ENCODE measurements around the gene TRIM29.
"Not testable (repeated sequence)": the region's sequence is repeated elsewhere in the genome, so short reads cannot be mapped to it uniquely, and the experiment has no call there.

Gene TRIM29

DNA sequence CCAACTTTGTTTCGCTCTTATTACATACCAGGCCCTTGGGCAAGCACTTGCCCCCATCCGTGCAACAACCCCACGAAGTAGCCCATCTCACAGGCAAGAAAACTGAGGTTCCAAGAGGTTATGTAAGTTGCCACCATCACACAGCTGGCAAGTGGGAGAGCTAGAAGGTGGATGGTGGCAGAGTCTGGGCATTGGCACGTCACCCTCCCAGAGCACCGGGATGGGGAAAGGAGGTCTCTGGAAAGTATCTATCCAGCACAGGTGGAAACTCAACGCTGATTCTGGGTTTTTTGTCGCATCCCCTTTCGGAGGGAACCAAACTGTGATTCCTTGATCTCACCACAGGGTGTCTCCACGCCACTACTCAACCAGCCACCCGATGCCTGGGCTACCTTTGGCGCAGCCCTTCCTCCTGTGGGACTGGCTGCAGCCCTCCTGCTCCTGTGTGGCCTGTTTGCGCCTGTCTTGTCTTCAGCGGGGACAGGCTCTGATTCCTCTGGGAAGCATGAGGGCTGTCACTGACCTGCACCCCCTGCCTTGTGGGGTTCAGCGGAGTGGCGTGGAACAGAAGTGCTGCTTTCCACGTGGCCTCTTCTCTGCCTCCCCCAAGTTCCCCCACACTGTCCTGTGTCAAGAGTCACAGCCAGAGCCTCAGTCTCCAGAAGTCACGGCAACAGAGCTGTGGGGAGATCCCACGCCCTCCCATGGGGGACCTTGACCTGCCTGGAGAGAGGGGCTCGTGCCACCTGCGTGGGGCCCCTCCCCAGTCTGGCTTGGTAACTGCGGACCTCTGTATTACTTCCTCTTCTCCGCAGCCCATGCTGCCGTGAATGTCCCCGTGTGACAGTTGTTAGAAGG is 34.4 kb upstream of the TRIM29 start:
- no peak for DNase-seq (ENCODE audit: low read depth in 2 of 2, low spot score in 1 of 2)

DNA sequence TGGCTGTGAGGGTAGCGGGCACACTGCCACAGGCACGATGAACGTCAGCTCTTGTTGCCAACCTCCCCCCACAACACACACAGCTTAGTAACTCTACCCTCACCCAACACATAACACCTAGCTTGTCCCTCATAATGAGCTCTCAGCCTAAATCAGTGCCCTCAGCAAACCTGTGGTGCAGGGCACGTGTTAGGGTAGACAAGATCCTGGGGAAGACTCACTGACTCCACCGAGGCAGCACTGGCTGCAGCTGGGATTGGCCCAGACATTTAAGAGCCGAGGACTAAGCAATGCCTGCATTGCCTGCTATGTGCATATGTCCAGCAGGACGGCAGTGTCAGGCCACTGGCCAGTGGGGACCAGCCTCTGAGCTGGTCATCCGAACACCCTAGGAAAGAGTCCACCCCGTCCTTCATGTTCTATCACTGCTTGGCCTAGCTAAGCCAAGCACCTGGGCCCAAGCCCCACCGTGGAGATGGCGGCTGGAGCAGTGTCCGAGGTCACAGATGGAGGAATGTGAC is 32.9 kb upstream of the TRIM29 start:
- no peak for DNase-seq (ENCODE audit: low read depth in 2 of 2, low spot score in 1 of 2)

DNA sequence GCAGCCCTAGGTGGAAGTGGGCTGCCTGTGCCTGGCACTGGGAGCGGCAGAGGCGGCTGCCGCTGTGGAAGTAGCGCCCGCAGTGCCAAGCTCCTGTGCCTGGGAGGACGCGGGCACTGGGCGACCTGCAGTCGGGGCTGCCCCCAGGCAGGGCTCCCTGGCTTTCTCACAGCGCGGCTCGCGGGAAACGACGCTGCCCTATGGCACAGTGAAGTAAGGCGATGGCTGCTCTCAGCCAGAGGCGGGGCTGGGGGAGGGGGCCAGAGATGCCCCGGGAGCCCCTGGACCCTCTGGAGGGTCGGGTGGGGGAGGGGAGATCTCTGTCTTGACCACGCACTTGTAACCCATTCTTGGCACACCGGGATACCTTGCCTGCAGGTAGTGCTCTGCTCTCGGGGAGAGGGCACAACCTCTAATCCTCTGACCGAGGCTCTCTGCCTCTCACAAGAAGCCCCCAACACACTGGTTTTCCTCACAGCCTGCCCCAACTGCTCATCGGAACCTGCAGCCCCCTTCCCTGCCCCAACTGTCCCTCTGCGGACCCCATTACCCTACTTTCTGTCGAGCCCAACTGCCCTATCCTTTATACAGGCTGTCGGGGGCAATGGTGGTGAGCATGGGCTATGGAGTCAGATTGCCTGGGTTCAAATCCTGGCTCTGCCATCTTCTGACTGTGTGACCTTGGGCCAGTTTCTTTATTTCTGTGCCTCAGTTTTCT is 32.2 kb upstream of the TRIM29 start:
- DNase-seq (ENCODE audit: low read depth in 2 of 2, low spot score in 1 of 2): no peak

DNA sequence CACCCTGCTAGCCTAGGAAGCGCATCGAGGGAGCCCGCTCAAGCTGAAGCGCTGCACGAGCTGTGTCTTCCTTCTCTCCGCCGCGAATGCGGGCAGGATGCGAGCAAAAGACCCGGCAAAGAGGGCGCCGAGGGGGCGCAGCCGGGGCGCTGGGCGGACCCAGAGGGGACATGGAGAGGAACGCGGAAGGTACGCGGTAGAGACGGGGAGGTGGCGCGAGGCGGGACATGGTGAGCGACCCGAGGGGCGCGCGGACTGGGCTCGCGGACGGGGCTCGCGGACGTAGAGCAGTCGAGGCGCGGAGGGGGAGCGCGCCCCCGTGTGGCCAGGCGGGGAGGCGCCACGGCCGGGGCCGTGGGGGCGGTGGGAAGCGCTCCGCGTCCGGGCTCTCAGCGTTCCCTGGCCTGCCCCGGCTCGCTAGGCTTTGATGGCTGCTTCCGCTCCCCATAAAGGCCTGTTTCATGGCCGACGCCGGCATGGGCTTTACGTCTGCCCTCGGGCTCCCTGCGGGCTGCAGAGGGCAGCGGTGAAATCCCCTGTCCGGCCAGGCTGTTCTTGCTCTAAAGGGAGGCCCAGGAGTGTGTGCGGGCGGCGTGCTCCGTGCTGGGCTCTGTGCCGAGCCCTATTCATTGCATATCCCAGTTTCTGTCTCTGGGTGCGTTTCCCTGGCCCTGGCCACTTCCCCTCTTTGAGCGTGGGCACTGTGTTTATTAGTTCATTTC is 31.2 kb upstream of the TRIM29 start:
- no peak for DNase-seq (ENCODE audit: low read depth in 2 of 2, low spot score in 1 of 2)

DNA sequence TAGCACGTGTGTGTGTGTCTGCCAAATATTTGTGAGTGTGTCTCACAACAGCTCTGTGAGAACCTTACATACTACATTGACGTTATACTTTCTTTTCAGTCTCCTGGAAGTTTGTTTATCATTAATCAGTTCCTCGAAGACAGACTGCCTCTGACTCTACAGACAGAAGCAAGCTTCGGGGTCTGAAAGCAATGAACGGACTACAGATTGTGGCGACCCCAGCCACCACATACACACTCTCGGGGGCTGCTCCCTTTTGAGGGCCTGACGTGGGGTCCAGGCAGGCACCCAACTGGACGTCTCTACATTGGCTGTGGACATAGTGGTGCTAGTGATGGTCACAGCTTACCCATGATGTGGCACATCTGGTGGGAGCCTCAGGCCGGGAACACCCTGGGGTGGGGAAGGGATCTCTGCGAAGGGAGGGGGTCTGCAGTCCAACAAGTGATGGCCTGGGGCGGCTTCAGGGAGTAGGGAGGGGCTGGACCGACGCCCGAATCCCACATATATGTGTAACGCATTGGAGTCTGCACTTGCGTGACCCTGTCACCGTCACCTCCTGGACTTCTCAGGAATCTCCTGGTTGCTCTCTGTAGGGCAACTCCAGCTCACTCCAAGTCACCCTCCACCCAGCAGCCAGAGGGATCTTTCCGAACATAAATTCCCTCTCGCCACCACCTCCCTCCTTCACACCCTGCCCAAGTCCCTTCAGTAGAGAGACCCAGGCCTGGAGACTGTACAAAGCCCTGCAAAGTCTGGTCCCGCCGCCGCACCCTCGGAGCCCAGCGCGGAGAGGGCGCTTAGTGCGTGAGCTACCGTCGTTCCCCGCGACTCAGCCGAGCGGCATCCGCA is 30.4 kb upstream of the TRIM29 start:
- DNase-seq (ENCODE audit: low read depth in 2 of 2, low spot score in 1 of 2): no peak

DNA sequence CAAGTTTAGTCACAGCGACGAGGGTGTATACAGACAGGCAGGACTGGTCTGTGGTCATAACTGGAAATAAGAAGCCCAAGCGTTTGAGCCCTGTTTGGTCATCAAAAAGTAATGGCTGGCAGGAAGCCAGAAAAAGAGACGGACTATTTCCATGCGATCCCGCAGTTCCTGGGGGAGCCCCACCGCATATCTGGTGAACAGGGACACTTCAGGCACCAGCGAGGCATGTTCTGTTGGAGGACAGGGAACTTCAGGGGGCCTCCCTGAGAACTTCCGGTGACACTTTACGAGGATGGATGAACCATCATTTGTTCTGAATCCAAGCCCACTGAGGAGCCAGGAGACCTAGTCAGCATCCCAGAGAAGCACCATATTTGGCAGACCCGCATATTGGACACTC is 29.7 kb upstream of the TRIM29 start:
- no peak for DNase-seq (ENCODE audit: low read depth in 2 of 2, low spot score in 1 of 2)

DNA sequence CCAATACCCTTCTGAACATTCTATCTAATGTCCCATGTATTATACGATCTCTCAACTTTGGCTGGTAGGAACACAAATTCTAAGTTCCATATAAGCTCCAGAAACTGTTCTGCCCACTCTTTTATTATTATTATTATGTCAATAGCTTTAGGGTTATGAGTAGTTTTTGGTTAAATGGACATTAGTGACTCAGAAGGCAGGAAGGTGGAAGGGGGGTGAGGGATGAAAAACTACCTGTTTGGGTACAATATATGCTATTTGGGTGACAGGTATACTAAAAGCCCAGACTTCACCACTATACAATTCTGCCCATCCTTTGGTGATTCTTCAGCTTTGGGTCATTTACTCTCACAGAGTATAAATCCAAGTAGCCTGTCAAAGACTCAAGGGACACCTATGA is 22.5 kb upstream of the TRIM29 start:
- DNase-seq (ENCODE audit: low read depth in 2 of 2, low spot score in 1 of 2): no peak

DNA sequence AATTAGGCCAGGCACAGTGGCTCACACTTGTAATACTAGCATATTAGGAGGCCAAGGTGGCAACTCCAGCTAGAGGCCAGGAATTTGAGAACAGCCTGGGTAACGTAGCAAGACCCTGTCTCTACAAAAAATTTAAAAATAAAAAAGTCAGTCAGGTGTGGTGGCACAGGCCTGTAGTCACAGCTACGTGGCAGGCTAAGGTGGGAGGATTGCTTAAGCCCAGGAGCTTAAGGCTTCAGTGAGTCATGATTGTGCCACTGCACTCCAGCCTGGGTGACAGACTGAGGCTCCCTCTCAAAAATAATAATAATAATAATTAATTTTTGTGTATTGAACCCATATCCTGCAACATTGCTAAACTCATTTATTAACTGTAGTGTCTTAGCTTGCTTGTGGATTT is 15.3 kb upstream of the TRIM29 start:
- DNase-seq (ENCODE audit: low read depth in 2 of 2, low spot score in 1 of 2): no peak

DNA sequence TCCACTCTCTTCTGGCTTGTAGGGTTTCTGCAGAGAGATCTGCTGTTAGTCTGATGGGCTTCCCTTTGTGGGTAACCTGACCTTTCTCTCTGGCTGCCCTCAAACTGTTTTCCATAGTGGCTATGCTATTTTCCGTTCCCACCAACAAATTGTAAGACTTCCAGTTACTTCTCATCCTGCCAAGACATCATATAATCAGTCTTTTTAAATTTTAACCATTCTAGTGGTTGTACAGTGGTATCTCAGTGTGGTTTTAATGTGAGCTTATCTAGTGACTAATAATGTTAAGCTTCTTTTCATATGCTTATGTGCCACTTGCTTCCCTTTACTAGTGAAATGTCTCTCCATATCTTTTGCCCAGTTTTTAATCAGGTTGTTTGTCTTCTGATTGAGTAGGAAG is 13.6 kb upstream of the TRIM29 start:
- no peak for DNase-seq (ENCODE audit: low read depth in 2 of 2, low spot score in 1 of 2)

DNA sequence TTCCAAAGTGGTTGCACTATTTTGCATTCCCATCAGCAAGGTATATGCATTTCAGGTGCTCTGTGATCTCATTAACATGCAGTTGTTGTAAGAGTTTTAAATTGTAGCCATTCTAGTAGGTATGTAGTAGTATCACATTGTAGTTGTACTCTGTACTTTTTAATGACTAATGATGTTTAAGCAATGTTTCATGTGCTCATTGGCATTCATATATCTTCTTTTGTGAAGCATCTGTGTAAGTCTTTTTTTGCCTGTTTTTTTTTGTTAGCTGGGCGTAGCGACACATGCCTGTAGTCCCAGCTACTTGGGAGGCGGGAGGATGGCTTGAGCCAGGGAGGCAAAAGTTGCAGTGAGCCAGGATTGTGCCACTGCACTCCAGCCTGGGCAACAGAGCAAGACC is 11.3 kb upstream of the TRIM29 start:
- DNase-seq (ENCODE audit: low read depth in 2 of 2, low spot score in 1 of 2): no peak

DNA sequence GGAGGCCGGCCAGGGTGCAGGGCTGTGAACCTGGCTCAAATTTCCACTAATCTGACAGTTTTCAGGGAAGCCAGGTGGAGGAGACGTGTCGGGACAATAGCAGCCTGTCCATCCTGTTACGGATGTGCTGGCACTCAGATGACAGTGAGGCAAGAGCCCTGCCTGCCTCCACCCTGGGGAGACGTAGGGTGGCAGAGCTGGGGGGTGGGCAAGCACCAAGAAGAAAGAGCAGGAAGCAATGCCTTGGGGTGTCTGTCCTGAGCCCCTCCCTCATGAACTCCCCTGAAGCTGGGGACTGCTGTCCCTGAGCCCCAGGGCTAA is 10.0 kb upstream of the TRIM29 start:
- no peak for DNase-seq (ENCODE audit: low read depth in 2 of 2, low spot score in 1 of 2)

DNA sequence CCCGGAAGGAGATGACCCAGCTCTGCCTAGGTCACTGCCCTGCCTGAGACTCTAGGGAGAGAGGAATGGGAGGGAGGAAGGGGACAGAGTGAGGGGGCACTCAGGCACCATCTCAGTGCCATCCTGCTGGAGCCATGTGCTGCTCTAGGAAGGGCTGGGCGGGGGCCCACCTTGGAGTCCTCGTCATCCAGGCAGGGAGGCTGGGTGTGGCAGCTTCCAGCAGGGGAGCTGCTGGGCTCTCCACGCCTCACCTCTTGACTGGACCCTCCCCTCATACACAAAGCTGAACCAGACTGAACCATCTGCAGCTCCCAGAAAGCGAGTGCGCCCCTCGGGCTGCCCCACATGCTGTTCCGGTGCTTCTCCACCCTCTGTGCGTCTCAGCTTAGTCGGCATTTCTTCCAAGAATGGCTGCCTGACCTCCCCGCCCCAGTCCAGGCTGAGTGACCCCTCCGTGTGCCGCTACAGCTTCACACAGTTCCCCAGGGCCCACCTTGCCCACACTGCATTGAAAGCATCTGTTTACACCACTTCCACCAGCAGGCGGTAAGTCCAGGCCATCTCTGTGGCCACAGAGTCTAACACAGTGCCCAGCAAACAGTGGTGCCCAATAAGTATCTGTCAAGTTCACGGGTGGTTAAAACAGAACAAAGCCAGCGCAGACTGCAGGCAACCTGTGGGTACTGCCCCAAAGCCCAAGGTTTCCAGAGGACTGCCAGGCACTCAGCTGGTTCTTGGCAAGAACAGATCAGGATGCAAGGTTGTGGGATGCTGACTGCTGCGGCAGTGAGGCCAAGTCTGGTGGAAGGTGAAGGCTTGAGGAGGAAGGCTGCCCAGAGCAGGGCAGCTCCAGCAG is 9.4 kb upstream of the TRIM29 start:
- DNase-seq (ENCODE audit: low read depth in 2 of 2, low spot score in 1 of 2): no peak

DNA sequence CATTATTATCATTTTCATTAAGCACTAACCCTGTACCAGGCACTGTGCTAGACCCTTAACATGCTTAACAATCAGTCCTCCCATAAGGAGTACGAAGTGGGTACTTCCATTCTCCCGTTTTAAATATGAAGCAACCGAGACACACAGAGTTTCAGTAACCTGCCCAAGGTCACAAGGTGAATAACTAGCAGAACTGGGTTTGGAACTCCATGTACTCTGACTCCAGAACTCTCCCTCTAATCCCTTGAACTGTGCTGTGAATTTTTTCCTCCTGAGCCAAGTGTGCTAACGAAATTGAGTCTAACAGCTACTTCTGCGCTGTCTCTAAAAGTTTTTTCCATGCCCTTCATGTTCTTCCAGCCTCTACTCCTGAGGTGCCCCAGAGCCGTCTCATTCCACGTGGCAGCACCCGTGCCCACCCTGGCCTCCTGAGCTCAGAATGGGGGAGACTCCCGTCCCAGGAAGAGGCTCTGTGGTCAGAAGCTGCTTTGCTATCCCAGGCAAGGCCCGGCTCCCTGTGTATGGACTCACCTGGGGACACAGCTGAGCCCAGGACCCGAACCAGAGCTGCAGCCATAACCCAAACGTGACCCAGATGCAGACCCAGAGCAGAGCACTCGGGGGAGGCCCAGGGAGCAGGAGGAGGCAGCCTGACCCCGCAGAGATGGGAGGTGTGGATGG is 8.6 kb upstream of the TRIM29 start:
- DNase-seq (ENCODE audit: low read depth in 2 of 2, low spot score in 1 of 2): no peak

DNA sequence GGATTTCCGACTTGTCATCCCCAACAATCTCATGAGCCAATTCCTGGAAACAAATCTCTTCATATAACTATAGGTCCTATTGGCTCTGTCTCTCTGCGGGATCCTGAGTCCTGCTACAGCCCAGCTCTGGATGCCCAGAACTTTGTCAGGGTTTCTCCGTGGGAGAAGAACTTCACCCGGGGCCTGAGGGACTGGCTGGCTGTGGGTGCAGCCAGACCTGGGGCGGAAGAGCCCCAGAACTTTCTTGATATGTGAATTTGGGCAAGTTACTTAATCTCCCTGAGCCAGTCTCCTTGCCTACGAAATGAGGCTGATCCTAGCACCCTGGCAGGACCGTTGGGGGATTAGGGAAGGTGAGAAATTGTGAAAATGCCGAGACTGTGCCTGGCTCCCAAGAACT is 6.6 kb upstream of the TRIM29 start:
- no peak for DNase-seq (ENCODE audit: low read depth in 2 of 2, low spot score in 1 of 2)

DNA sequence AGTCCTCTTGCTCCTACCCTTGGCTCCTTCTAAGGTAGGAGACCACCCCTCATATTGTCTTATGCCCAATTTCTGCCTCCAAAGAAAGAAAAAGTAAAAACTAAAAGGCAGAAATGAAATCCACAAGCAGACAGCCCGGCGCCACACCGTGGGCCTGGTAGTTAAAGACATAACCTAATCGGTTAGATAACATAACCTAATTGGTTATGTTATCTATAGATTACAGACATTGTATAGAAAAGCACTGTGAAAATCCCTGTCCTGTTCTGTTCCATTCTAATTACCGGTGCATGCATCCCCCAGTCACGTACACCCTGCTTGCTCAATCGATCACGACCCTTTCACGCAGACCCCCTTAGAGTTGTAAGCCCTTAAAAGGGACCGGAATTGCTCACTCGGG is 5.6 kb upstream of the TRIM29 start:
- DNase-seq (ENCODE audit: low read depth in 2 of 2, low spot score in 1 of 2): not testable (repeated sequence)

DNA sequence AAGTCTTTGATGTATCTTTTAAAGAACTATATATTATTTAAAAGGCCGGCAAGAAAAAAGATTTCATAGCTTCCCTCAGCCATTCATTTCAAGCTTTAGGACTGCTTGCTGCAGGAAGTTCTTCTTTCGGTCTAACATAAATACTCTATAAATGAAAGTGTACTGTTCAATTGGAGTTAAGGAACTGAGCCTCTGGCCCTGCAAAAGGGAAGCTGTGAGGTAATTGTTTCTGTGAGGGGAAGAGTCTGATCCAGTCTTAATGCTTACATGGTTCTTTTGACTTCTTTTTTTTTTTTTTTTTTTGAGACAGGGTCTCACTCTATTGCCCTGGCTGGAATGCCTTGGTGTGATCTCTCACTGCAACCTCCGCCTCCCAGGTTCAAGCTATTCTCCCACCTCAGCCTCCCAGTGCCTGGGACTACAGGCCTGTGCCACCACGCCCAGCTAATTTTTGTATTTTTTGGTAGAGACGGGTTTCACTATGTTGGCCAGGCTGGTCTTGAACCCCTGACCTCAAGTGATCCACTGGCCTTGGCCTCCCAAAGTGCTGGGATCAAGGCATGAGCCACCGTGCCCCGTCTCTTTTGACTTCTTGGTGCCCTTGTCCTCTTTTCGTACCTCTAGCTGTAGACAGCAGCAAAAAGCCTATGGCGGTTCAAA is 4.7 kb upstream of the TRIM29 start:
- DNase-seq (ENCODE audit: low read depth in 2 of 2, low spot score in 1 of 2): no peak

DNA sequence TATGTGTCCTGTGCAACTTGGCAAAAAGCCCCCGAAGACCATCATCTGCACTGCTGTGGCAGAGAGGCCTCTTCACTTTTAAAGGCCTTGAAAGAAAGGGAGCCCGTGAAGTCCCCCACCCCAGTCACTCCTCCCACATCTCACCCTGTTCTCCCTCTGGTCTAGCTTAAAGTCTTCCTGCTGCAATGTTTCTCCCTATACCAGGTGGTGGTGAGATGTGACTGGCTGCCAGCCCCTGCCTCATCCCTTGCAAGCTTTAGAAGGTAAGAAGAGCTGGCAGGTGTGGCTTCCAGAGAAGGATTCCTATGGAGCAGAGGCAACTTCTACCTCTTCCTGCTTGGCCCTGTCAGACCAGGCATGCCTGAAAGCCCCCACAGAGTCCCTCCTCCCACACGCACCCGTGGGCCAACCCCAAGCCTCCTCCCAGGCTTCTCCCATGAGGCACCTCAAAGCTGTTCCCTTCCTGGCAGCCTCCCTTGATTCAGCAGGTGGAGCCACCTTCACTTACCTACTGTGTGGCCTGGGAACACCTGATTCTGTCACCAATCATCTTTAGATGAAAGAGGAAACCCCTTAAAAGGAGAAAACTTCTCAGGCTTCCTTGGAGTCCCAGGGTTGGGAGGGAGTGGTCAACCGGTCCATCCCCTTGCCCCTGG is 4.0 kb upstream of the TRIM29 start:
- DNase-seq (ENCODE audit: low read depth in 2 of 2, low spot score in 1 of 2): no peak

DNA sequence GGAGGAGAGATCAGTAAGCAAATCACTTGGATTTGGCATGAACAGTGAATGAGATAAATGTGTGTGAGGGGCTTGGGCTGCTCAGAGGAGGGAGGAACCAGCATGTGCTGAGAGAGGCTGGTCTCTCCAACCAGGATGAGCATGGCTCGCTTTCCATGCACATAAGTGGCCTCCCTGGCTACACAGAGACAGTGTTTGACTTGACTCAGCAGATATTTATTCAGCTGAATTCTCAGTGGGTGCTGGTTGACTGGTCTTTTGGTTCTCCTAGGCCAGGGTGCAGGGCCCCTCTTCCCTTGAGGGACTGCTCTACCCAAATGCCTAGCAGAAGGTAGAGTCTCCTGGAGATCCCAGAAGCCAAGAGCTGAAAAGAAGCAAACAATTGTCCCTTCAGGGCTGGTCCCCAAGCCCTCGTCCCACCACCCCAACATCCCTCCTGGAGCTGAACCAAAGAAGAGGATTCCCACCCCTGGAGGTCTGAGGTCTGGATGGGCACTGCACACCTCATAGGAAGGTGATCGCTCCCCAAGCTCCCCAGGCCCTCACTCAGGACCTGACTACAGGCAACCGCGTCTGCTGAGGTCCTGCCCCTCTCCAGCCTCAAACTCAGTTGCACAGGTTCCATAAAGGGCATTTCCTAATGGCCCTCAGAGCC is 3.3 kb upstream of the TRIM29 start:
- DNase-seq (ENCODE audit: low read depth in 2 of 2, low spot score in 1 of 2): no peak

Data from stimulated activated CD8-positive, alpha-beta memory T cell treated with anti-CD3 and anti-CD28 coated beads, Interleukin-4, amount 100 ng/mL, for 4 hours (primary cell).